Epithelial cell of proximal tubule (primary cell): Measurements from ENCODE around the gene EPB41L4B. TPM values are rescaled to one million over a fixed set of nuclear protein-coding genes. Genes with fewer than 3 reads are reported as not detected.
"Not testable (repeated sequence)": the region's sequence is repeated elsewhere in the genome, so short reads cannot be mapped to it uniquely, and the experiment has no call there.

Experiments
- DNase-seq: peaks from one replicate; pipeline ENCODE4 v3.0.0-alpha.2; 2011; ENCODE audit warnings: low read depth
- H3K4me3 ChIP-seq: 2 replicates; pipeline ENCODE4 v1.5.1; 2011; ENCODE audit warnings: low read depth, mild to moderate bottlenecking, low read length
- total RNA-seq: library from RNA; depleted of rRNA; stranded (reverse); fragments of >200 nt; gene quantifications from 2 replicates; pipeline ENCODE4 v1.2.3, GENCODE V29; 2015
- TF ChIP-seq, protein P1 (sequence below): conservative IDR thresholded peaks from 2 replicates; pipeline ENCODE4 v1.5.1; 2012; ENCODE audit warnings: low read depth, mild to moderate bottlenecking, low read length

Gene EPB41L4B
- 5.9 and 7.6 TPM in 2 replicates for total RNA-seq

DNA sequence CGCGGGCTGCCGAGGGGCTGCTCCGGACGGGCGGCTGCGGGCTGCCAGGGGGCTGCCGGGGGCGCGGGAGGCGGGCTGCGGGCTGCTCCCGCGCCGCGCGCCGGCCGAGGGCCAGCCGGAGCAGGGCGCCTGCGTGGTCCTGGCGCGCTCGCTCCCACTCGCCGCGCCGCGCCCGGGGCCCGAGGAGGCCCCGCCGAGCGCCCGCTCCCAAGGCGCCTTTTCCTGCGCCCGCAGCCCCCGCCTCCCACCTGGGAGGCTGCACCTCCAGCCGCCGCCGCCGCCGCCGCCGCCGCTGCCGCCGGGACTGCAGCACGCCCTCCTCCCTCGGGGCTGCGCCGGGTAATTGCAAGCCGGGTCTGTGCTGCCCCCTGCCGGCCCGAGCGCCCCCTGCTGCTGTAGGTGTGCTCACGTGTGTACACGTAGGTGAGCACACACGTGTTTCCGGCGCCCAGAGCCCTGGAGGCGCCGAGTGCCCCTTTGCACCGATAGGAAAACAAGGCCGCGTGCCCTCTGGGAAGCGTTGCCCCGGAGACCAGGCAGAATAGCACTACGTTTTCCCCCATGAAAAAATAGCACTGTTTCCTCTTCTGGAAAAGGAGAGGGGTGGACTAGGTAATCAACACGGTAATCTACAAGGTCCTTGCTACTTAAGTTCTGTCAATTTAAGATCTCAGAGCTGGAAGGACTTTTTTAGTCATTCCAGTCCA lies at the start of gene EPB41L4B:
Gene EPB41L4B, minus strand, starts transcription at position 318 of the 707 bp plus-strand sequence. CDS start 613 bp downstream, outside the sequence.
- TF ChIP-seq, protein P1, sequence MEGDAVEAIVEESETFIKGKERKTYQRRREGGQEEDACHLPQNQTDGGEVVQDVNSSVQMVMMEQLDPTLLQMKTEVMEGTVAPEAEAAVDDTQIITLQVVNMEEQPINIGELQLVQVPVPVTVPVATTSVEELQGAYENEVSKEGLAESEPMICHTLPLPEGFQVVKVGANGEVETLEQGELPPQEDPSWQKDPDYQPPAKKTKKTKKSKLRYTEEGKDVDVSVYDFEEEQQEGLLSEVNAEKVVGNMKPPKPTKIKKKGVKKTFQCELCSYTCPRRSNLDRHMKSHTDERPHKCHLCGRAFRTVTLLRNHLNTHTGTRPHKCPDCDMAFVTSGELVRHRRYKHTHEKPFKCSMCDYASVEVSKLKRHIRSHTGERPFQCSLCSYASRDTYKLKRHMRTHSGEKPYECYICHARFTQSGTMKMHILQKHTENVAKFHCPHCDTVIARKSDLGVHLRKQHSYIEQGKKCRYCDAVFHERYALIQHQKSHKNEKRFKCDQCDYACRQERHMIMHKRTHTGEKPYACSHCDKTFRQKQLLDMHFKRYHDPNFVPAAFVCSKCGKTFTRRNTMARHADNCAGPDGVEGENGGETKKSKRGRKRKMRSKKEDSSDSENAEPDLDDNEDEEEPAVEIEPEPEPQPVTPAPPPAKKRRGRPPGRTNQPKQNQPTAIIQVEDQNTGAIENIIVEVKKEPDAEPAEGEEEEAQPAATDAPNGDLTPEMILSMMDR: peak; percentile 81

DNA sequence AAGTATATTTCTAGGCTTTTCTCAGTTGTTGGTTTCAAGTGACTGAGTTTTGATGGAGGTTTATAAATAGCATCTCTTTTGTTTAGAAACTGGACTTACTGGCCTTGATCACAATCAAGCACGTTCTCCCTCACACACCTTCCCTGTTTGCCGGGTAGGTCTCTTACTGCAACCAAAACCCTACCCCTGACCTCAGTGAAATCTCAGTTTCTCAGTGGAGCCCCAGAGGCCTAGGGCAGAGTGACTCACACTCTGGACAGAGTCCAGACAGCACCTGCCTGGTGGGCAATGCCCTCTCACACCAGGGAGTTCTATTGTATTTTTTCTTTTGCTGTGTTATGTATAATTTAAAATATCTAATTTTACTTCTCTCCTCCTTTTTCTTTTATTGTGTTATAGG lies 48.4 kb upstream of the EPB41L4B start:
- TF ChIP-seq, protein P1: no peak
- no peak overlapping the region for H3K4me3 ChIP-seq
- DNase-seq: no peak

More for the DNA sequence above, at the start of gene EPB41L4B:
- DNase-seq: no peak
- H3K4me3 ChIP-seq: peak within 1 kb of the TSS; percentile 38

DNA sequence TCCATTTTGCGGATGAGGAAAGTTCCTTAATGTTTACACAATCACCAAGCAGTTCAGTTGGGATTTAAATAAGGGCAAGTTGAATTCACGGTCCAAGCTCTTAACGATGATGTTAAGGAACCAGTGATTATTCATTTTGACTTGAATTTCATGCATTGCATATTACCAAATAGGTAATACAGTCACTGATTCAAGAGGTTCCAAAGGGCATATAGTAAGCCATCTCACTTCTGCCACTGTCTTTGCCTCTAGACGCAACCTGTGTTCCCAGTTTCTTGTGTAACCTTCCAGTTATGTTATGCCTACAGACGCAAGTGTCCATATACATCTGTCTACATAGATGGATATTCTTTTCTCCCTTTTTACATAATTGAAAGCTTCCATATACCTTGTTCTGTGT lies 39.9 kb upstream of the EPB41L4B start:
- DNase-seq: no peak
- no peak overlapping the region for H3K4me3 ChIP-seq
- TF ChIP-seq, protein P1: no peak

DNA sequence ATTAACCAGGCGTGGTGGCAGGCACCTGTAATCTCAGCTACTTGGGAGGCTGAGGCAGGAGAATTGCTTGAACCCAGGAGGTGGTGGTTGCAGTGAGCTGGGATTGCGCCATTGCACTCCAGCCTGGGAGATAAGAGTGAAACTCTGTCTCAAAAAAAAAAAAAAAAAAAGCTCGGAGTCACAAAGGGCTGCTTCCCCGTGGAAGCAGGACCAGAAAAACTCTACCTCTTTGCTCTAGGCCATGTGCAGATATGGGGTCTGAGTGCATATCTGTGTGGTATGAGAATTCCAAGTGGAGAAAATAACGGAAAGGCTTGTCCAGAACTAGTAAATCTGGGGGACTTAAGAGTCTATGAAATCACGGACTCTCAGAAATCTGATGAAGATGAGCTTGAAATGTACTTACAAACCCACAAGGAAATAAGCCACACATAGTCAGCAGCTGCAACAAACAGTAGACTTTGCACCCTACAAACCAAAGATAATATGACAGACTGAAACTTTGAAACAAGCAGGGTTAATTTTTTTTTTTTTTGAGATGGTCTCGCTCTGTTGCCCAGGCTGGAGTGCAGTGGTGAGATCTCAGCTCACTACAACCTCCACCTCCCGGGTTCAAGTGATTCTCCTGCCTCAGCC lies 38.2 kb upstream of the EPB41L4B start:
- DNase-seq: not testable (repeated sequence)

GRCh38 chr9:109355564-109356297 lies 34.9 kb upstream of the EPB41L4B start:
- H3K4me3 ChIP-seq: no peak overlapping the region
- TF ChIP-seq, protein P1: no peak
- no peak for DNase-seq

More for the DNA sequence above, 38.2 kb upstream of the EPB41L4B start:
- not testable (repeated sequence) for H3K4me3 ChIP-seq

DNA sequence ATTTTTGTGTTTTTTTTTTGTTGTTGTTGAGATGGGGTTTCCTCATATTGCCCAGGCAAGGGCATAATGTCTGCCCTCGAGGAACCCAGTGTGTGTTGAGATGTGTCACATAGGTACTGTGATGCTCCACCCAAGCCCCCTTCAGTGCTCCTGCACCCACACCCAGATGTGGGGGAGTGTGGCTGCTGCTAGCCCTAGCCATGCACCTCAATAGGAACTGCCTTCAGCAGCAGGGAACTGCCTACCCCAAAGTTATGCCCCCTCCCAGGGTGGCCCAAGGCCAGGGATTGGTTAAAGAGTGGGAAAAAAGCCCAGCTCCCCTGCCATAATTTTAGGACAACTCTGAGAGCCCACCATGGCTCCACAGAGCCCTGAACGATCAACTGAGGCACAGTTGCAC lies 33.3 kb upstream of the EPB41L4B start:
- no peak for DNase-seq
- TF ChIP-seq, protein P1: no peak
- no peak overlapping the region for H3K4me3 ChIP-seq

DNA sequence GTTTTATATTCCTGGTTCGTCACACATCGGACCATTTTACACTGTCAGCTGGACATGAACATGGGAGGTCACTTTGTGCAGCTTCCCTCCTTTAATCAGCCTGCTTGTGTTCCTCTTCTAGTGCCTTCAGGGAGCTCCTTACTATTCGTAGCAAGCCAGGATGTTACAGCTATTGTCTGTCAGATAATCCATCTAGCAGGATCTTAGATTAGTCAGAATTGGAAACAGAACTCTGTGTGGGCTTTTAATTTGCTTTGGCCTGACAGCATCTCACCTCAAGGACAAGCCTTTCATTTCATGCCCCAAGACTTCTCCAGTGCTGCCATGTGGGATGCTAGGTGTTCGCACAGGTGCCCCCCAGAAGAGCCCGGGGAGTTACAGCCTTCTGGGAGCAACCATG lies 30.2 kb upstream of the EPB41L4B start:
- H3K4me3 ChIP-seq: no peak overlapping the region
- DNase-seq: no peak
- TF ChIP-seq, protein P1: no peak
